Fibroblast of villous mesenchyme (primary cell): ENCODE results near the gene ERICH4. TPM values are rescaled to one million over a fixed set of nuclear protein-coding genes. Genes with fewer than 3 reads are reported as not detected.
A peak's percentile ranks its signal among the peaks of the same experiment; 100 is the strongest.
"Not testable (repeated sequence)": the region's sequence is repeated elsewhere in the genome, so short reads cannot be mapped to it uniquely, and the experiment has no call there.

Source experiments
- DNase-seq: peaks from one replicate; pipeline ENCODE4 v3.0.0-alpha.2; 2010; ENCODE audit warnings: low read depth
- H3K4me3 ChIP-seq: 2 replicates; pipeline ENCODE4 v1.5.1; 2011; ENCODE audit warnings: low read depth, mild to moderate bottlenecking, low read length
- total RNA-seq: library from RNA; depleted of rRNA; stranded (reverse); fragments of >200 nt; gene quantifications from 2 replicates; pipeline ENCODE4 v1.2.3, GENCODE V29; 2012
- TF ChIP-seq, protein P1 (sequence below): IDR thresholded peaks from 2 replicates; pipeline ENCODE4 v1.5.1; 2012; ENCODE audit warnings: low read depth, mild to moderate bottlenecking, low read length; ENCODE audit not compliant: insufficient read depth

Gene ERICH4
- total RNA-seq, 1 donor, result not detected

DNA sequence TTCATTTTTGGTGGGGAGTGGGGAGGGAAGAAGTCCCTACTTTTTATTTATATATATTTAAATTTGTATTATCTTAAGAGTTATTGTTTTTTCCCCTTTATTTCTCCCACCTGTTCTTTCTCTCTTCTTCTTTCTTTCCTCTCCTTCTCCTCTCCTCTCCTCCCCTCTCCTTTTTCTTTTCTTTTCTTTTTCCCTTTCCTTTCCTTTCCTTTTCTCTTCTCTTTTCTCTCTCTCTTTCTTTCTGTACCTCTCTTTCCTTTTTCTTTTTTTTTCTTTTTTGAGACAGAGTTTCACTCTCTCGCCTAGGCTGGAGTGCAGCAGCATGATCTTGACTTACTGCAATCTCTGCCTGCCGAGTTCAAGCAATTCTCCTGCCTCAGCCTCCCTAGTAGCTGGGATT lies 43.4 kb upstream of the ERICH4 start:
- TF ChIP-seq, protein P1, sequence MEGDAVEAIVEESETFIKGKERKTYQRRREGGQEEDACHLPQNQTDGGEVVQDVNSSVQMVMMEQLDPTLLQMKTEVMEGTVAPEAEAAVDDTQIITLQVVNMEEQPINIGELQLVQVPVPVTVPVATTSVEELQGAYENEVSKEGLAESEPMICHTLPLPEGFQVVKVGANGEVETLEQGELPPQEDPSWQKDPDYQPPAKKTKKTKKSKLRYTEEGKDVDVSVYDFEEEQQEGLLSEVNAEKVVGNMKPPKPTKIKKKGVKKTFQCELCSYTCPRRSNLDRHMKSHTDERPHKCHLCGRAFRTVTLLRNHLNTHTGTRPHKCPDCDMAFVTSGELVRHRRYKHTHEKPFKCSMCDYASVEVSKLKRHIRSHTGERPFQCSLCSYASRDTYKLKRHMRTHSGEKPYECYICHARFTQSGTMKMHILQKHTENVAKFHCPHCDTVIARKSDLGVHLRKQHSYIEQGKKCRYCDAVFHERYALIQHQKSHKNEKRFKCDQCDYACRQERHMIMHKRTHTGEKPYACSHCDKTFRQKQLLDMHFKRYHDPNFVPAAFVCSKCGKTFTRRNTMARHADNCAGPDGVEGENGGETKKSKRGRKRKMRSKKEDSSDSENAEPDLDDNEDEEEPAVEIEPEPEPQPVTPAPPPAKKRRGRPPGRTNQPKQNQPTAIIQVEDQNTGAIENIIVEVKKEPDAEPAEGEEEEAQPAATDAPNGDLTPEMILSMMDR, result no peak
- H3K4me3 ChIP-seq, result no peak overlapping the region
- DNase-seq, result no peak

GRCh38 chr19:41401483-41401882 lies 41.5 kb upstream of the ERICH4 start:
- no peak overlapping the region for H3K4me3 ChIP-seq
- TF ChIP-seq, protein P1, result no peak
- DNase-seq, result no peak

DNA sequence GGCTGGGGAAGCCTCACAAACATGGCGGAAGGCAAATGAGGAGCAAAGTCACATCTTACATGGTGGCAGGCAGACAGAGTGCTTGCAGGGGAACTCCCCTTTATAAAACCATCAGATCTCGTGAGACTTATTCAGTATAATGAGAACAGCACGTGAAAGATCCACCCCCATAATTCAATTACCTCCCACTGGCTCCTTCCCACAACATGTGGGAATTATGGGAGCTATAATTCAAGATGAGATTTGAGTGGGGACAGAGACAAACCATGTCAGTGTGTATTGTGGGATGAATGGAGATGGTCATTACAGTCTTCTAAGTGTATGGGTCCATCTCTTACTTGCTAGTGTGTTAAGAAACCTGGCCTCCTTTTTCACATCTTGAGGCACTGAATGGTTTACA lies 40.9 kb upstream of the ERICH4 start:
- TF ChIP-seq, protein P1, result no peak
- H3K4me3 ChIP-seq, result no peak overlapping the region
- DNase-seq, result no peak

DNA sequence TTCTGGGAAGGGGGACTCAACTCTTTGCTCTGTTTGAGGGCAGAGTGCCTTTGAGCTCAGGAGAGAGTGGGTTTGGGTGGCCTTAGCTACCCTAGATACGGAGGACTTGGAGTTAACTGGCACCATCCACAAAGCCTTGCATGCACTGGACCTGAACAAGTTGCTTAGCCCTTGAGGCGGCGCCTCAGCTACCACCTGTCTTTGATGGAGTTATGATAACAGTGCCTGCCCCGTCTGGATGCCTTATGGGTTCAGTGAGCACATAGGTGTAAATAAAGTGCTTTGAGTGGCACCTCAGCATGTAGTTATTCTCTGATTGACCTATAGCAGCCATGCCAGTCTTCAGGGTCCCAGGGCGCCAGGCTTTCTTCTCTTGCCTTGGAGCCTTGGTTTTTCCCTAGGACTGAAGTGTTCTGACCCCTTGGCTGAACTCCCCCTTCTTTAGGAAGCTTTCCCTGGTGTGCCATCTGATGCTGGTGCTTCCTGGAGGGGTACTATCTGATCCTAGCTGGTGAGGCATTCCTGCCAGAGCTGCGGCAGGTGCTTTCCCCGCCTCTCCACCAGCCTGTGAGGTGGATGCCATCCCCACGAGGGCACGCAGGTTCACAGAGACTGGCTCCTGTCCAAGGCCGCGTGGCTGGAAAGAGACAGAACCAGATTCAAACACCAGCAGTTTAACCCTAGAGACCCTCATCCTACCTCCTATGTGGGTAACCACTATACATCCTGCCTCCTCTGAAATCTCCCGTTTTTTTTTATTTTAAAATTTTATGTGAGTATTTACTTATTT lies 39.6 kb upstream of the ERICH4 start:
- no peak for DNase-seq
- TF ChIP-seq, protein P1, result no peak
- H3K4me3 ChIP-seq, result no peak overlapping the region

GRCh38 chr19:41405776-41406175 lies 37.2 kb upstream of the ERICH4 start:
- TF ChIP-seq, protein P1, result no peak
- H3K4me3 ChIP-seq, result no peak overlapping the region
- no peak for DNase-seq

DNA sequence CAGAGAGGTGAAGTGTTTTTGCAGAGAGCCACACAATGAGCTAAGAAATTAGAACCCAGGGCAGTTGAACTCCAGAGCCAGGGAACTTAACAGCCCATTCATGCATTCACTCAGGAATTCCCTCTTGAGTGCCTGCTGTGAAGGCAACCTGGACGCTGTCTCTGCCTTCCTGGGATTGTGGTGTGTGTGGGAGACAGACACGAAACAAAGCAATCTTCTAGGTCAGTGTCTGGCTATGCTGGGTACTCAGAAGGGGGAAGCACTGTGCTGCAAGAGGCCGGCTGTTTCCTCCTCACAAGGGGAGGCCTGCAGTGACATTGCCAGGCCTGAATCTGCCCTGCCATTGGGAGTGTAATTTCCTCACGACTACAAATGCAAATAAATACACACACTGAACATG lies 35.7 kb upstream of the ERICH4 start:
- TF ChIP-seq, protein P1, result no peak
- peak; percentile 23 for DNase-seq
- no peak overlapping the region for H3K4me3 ChIP-seq

DNA sequence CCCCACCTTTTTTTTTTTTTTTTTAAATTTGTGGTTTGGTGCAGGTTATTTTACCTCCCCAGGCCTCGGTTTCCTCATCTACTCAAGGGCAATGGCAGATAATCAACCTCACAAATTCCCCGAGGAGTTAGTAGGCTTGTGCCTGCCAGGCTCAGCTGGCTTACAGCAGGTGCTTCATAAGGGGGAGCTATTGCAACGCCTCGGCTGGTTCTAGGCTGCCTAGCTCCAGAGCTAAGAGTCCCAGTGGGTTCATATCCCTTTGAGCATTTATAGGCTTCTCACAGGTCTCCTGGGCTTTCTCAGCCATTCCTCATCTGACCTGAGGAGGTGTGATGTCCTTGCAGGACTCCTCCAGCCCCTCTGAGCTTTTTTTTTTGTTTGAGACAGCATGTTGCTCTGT lies 34.7 kb upstream of the ERICH4 start:
- H3K4me3 ChIP-seq, result no peak overlapping the region
- DNase-seq, result no peak
- TF ChIP-seq, protein P1, result no peak

- H3K4me3 ChIP-seq, DNase-seq: not testable (repeated sequence)
Measured at GRCh38 chr19:41408846-41409245, 34.1 kb upstream of the ERICH4 start.
